MM.1S (cell line): ENCODE results near the gene KIAA1671.

Experiments
- DNase-seq: peaks from one replicate; pipeline ENCODE4 v3.0.0-alpha.2; 2015
- H2AFZ ChIP-seq: fragments of 300-600 bp; sonication (generic); 2 replicates; pipeline ENCODE4 v1.6.0; 2016; ENCODE audit warnings: antibody characterized with exemption, low read length
- H3F3A ChIP-seq: fragments of 300-600 bp; sonication (generic); 2 replicates; pipeline ENCODE4 v1.6.1; 2016; ENCODE audit warnings: mild to moderate bottlenecking, antibody characterized with exemption, low read length, moderate library complexity, mixed read lengths; ENCODE audit not compliant: insufficient read depth
- H3K27ac ChIP-seq: fragments of 300-600 bp; sonication (generic); 2 replicates; pipeline ENCODE4 v1.5.1; 2016; ENCODE audit warnings: mild to moderate bottlenecking, low read length
- H3K27me3 ChIP-seq: fragments of 300-600 bp; sonication (generic); replicated peaks from 2 replicates; pipeline ENCODE4 v1.6.0; 2016; ENCODE audit warnings: low read length; ENCODE audit not compliant: insufficient read depth
- H3K36me3 ChIP-seq: fragments of 300-600 bp; sonication (generic); replicated peaks from 2 replicates; pipeline ENCODE4 v1.6.1; 2016; ENCODE audit warnings: mild to moderate bottlenecking, low read length, mixed read lengths; ENCODE audit not compliant: insufficient read depth
- H3K4me1 ChIP-seq: fragments of 300-600 bp; sonication (generic); 2 replicates; pipeline ENCODE4 v1.6.1; 2016; ENCODE audit warnings: low read length, mixed read lengths
- H3K4me2 ChIP-seq: fragments of 300-600 bp; sonication (generic); 2 replicates; pipeline ENCODE4 v1.6.0; 2016; ENCODE audit warnings: low read depth, low read length
- H3K4me3 ChIP-seq: fragments of 300-600 bp; sonication (generic); 2 replicates; pipeline ENCODE4 v1.5.1; 2016; ENCODE audit warnings: low read length, mixed read lengths
- H3K79me2 ChIP-seq: fragments of 300-600 bp; sonication (generic); 2 replicates; pipeline ENCODE4 v1.6.1; 2016; ENCODE audit warnings: mixed run types, low read length, mixed read lengths
- H3K9ac ChIP-seq: fragments of 300-600 bp; sonication (generic); 2 replicates; pipeline ENCODE4 v1.6.1; 2016; ENCODE audit warnings: low read length, mixed read lengths
- H3K9me2 ChIP-seq: fragments of 300-600 bp; sonication (generic); replicated peaks from 2 replicates; pipeline ENCODE4 v1.6.1; 2016; ENCODE audit warnings: mild to moderate bottlenecking, low read length, mixed read lengths; ENCODE audit not compliant: insufficient read depth
- H3K9me3 ChIP-seq: fragments of 300-600 bp; sonication (generic); replicated peaks from 2 replicates; pipeline ENCODE4 v1.6.1; 2016; ENCODE audit warnings: mild to moderate bottlenecking, low read length, mixed read lengths; ENCODE audit not compliant: insufficient read depth
- H4K20me1 ChIP-seq: fragments of 300-600 bp; sonication (generic); 2 replicates; pipeline ENCODE4 v1.6.1; 2016; ENCODE audit warnings: mild to moderate bottlenecking, low read length, moderate library complexity, mixed read lengths; ENCODE audit not compliant: insufficient read depth
- CTCF ChIP-seq: fragments of 300-600 bp; sonication (generic); IDR thresholded peaks from 2 replicates; pipeline ENCODE4 v1.5.1; 2016; ENCODE audit warnings: antibody characterized with exemption, low read length, mixed read lengths
- EZH2 ChIP-seq: fragments of 300-600 bp; sonication (generic); optimal IDR thresholded peaks from 2 replicates; pipeline ENCODE3; 2017; ENCODE audit warnings: low read depth, mild to moderate bottlenecking, antibody characterized with exemption, low read length, mixed read lengths
- EZH2phosphoT487 ChIP-seq: fragments of 300-600 bp; sonication (generic); IDR thresholded peaks from 2 replicates; pipeline ENCODE4 v1.6.1; 2018; ENCODE audit warnings: antibody characterized with exemption, low read length

The KIAA1671 gene

GRCh38 chr22:25144522-25144921 lies 192.0 kb downstream of the KIAA1671 start:
- no peaks in the 10 kb centered on the region for H4K20me1 ChIP-seq
- no peaks in the 10 kb centered on the region for H3K79me2 ChIP-seq
- no peaks in the 10 kb centered on the region; the same call in 1 of the 2 replicates for H3K27me3 ChIP-seq
- no peaks in the 10 kb centered on the region for H3K9me3 ChIP-seq
- no peak for TF ChIP-seq EZH2phosphoT487
- no peak for TF ChIP-seq CTCF
- TF ChIP-seq EZH2 = no peak
- no peaks in the 10 kb centered on the region for H3K36me3 ChIP-seq
- no peak overlapping the region for H3K4me2 ChIP-seq
- H3K4me3 ChIP-seq = no peak overlapping the region
- no peak overlapping the region for H3K27ac ChIP-seq
- H3K4me1 ChIP-seq = no peaks in the 10 kb centered on the region
- no peak overlapping the region for H2AFZ ChIP-seq
- H3K9ac ChIP-seq = no peak overlapping the region
- no peak for DNase-seq
- no peaks in the 10 kb centered on the region for H3K9me2 ChIP-seq
- no peaks in the 10 kb centered on the region for H3F3A ChIP-seq

- no peak overlapping the region for H2AFZ ChIP-seq
- no peaks in the 10 kb centered on the region; the same call in 1 of the 2 replicates for H3K27me3 ChIP-seq
- H3K4me3 ChIP-seq = no peak overlapping the region
- H4K20me1 ChIP-seq = no peaks in the 10 kb centered on the region
- H3F3A ChIP-seq = no peaks in the 10 kb centered on the region
- no peak for DNase-seq
- no peaks in the 10 kb centered on the region for H3K9me2 ChIP-seq
- no peak overlapping the region for H3K4me2 ChIP-seq
- no peaks in the 10 kb centered on the region for H3K79me2 ChIP-seq
- no peak overlapping the region for H3K9ac ChIP-seq
- H3K4me1 ChIP-seq = no peaks in the 10 kb centered on the region
- no peaks in the 10 kb centered on the region for H3K9me3 ChIP-seq
- TF ChIP-seq CTCF = no peak
- TF ChIP-seq EZH2phosphoT487 = no peak
- TF ChIP-seq EZH2 = no peak
- no peak overlapping the region for H3K27ac ChIP-seq
- no peaks in the 10 kb centered on the region for H3K36me3 ChIP-seq
These were observed 193.8 kb downstream of the KIAA1671 start for GRCh38 chr22:25146307-25146706.

GRCh38 chr22:25146906-25147641 lies 194.6 kb downstream of the KIAA1671 start:
- H3K27ac ChIP-seq = no peak overlapping the region
- H3K27me3 ChIP-seq = no peaks in the 10 kb centered on the region; the same call in 1 of the 2 replicates
- H2AFZ ChIP-seq = no peak overlapping the region
- no peak overlapping the region for H3K9ac ChIP-seq
- no peak for TF ChIP-seq CTCF
- no peak for TF ChIP-seq EZH2phosphoT487
- no peak for TF ChIP-seq EZH2
- H3F3A ChIP-seq = no peaks in the 10 kb centered on the region
- no peaks in the 10 kb centered on the region for H3K9me2 ChIP-seq
- H3K36me3 ChIP-seq = no peaks in the 10 kb centered on the region
- H3K4me2 ChIP-seq = no peak overlapping the region
- DNase-seq = no peak
- no peaks in the 10 kb centered on the region for H3K79me2 ChIP-seq
- H4K20me1 ChIP-seq = no peaks in the 10 kb centered on the region
- no peaks in the 10 kb centered on the region for H3K9me3 ChIP-seq
- no peak overlapping the region for H3K4me3 ChIP-seq
- no peaks in the 10 kb centered on the region for H3K4me1 ChIP-seq
